NCI-H1694 (cell line): Measurements from ENCODE around the gene RLN3.
"Not testable (repeated sequence)": the region's sequence is repeated elsewhere in the genome, so short reads cannot be mapped to it uniquely, and the experiment has no call there.

ENCODE experiments used
- DNase-seq: peaks from one replicate; lab custom pipeline; 2025; lab: John Stamatoyannopoulos, UW

Gene RLN3

GRCh38 chr19:13995017-13995728 lies 32.8 kb upstream of the RLN3 start:
- DNase-seq, result peak; percentile 42

- no peak for DNase-seq
Observed at GRCh38 chr19:13995878-13996765, 31.8 kb upstream of the RLN3 start.

- no peak for DNase-seq
Observed at GRCh38 chr19:13996928-13997630, 30.9 kb upstream of the RLN3 start.

- no peak for DNase-seq
Observed at GRCh38 chr19:13997631-13997962, 30.4 kb upstream of the RLN3 start.

- no peak for DNase-seq
Observed at GRCh38 chr19:13998426-13998825, 29.5 kb upstream of the RLN3 start.

GRCh38 chr19:13999085-13999484 lies 28.9 kb upstream of the RLN3 start:
- DNase-seq, result no peak

- DNase-seq, result no peak
Observed at GRCh38 chr19:14000691-14001375, 27.1 kb upstream of the RLN3 start.

- no peak for DNase-seq
Observed at GRCh38 chr19:14002571-14003250, 25.2 kb upstream of the RLN3 start.

GRCh38 chr19:14003251-14004055 lies 24.5 kb upstream of the RLN3 start:
- no peak for DNase-seq

- no peak for DNase-seq
Observed at GRCh38 chr19:14004619-14005348, 23.2 kb upstream of the RLN3 start.

GRCh38 chr19:14005349-14006084 lies 22.4 kb upstream of the RLN3 start:
- DNase-seq, result peak; percentile 52

- DNase-seq, result peak; percentile 99
Observed at GRCh38 chr19:14006085-14006765, 21.7 kb upstream of the RLN3 start, which contains the start of gene RFX1. Gene RFX1, minus strand, starts transcription at chr19:14006320. Its CDS starts 12,477 bp downstream, at chr19:13993843.

- DNase-seq, result no peak
Observed at GRCh38 chr19:14006766-14007562, 21.0 kb upstream of the RLN3 start.

GRCh38 chr19:14012378-14012915 lies 15.5 kb upstream of the RLN3 start:
- no peak for DNase-seq

GRCh38 chr19:14015524-14016035 lies 12.4 kb upstream of the RLN3 start:
- no peak for DNase-seq

- DNase-seq, result no peak
Observed at GRCh38 chr19:14019100-14019499, 8.8 kb upstream of the RLN3 start.

- DNase-seq, result not testable (repeated sequence)
Observed at GRCh38 chr19:14019739-14020138, 8.2 kb upstream of the RLN3 start.
